ENCODE results near the gene SIN3B. TPM values are rescaled to one million over a fixed set of nuclear protein-coding genes. Genes with fewer than 3 reads are reported as not detected.

The SIN3B gene
- total RNA-seq, 4 donors from 2014 or later = 38.1 to 294 (median 66.5) TPM

DNA sequence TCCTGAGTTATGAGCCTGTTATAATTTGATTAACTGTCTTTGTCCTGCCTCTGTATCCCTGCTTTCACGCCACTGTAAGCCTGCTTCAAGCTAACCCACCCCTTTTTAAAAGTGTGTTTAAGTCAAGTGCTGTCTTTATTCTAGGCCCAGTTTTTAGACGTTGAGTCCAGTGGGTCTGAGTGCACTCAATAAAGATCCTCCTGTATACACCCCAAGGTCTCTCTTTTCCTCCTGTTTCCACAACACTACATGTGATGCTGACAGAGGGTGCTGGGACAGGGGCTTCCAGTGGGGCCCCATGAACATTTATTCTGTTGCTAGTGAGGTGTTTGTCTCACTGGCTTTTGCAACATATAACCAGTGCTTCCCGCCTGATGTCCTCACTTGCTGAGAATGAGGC, 52.9 kb downstream of the SIN3B start:
- H3K4me3 ChIP-seq = no peak overlapping the region
- intact Hi-C loops (cut with DNase I; ENCODE audit: low total_unique reads) = no loop called here
- H3K36me3 ChIP-seq = peaks cover 0 to 28% (median 7%) of the 10 kb centered on the region in 4 donors
- TF ChIP-seq POLR2AphosphoS5 (IDR thresholded peaks at IDR 0.05) (no peak), CTCF (IDR thresholded peaks at IDR 0.05) (no peak), POLR2A (IDR thresholded peaks at IDR 0.05) (no peak), EP300 (IDR thresholded peaks at IDR 0.05; ENCODE audit: low read depth) (no peak)
- H3K4me1 ChIP-seq = no peaks in the 10 kb centered on the region
- no peaks in the 10 kb centered on the region for H3K27me3 ChIP-seq
- 96 to 100% methylated on average over 1 to 3 of the region's 3 CpGs for WGBS, 2 donors (ENCODE audit: low coverage in 1 of 2)
- no peak overlapping the region for H3K27ac ChIP-seq
- peaks cover 13 to 18% of the 10 kb centered on the region in 2 donors for H3K9me3 ChIP-seq
- DNase-seq = no peak
- in situ Hi-C loops (cut with MboI; ENCODE audit: low pct_ligation_motif_present in 1 of 4, low pct_unique_long_range_greater_than_20kb in 1 of 4, low sequenced_read_pairs in 3 of 4) = no loop called here

DNA sequence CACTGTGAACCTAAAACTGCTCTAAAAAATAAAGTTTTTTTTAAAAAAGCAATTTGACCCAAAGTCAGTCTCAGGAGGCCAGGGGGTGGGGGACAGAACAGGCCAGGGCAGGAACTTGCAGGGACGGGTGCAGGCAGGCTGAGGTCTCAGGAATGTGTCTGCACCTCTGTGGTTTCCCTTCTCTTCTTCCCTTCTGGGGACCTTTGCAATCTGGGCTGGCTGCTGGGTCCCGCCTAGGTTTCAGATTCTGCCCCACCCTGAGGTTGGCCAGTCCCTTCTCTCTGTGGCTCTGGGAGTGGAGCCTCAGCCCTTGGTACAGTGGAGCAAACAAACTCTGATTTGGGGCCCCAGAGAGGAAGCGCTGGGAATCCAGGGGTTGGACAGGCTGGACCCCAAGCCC, 54.3 kb downstream of the SIN3B start:
- TF ChIP-seq POLR2A (IDR thresholded peaks at IDR 0.05) (no peak), CTCF (IDR thresholded peaks at IDR 0.05) (no peak)
- Histone ChIP-seq H3K36me3 (peaks cover 0 to 17% (median 4%) of the 10 kb centered on the region in 4 donors), H3K4me1 (no peaks in the 10 kb centered on the region), H3K9me3 (peaks cover 13 to 18% of the 10 kb centered on the region in 2 donors), H3K27ac (no peak overlapping the region), H3K27me3 (no peaks in the 10 kb centered on the region), H3K4me3 (no peak overlapping the region)
- DNase-seq = no peak
- intact Hi-C loops (cut with DNase I; ENCODE audit: low total_unique reads) (no loop called here), in situ Hi-C loops (cut with MboI; ENCODE audit: low pct_ligation_motif_present in 1 of 4, low pct_unique_long_range_greater_than_20kb in 1 of 4, low sequenced_read_pairs in 3 of 4) (no loop called here)
- WGBS, 2 donors (ENCODE audit: low coverage in 1 of 2) = 60% methylated on average over 3 of the region's 3 CpGs; no CpG with 5 or more reads in 1 of the 2 donors

DNA sequence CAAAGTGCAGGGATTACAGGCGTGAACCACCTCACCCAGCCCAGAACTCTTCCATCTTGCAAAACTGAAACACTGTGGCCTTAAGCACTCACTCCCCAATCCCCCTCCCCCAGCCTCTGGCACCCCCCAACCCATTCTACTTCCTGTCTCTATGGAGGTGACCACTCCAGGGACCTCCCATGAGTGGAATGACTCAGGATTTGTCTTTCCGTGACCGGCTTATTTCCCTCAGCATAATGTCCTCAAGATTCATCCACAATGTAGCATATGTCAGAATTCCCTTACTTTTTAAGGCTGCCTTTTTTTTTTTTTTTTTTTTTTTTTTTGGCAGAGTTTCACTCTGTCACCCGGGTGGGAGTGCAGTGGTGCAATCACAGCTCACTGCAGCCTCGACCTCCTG, 56.0 kb downstream of the SIN3B start:
- intact Hi-C loops (cut with DNase I; ENCODE audit: low total_unique reads) = no loop called here

GRCh38 chr19:16886305-16886880, 57.2 kb downstream of the SIN3B start:
- 54 to 55% methylated on average over 11 to 20 of the region's 20 CpGs for WGBS, 2 donors (ENCODE audit: low coverage in 1 of 2)
- Histone ChIP-seq H3K9me3 (peaks cover 8 to 13% of the 10 kb centered on the region in 2 donors), H3K36me3 (no peaks in the 10 kb centered on the region), H3K4me3 (no peak overlapping the region), H3K4me1 (peaks cover 0 to 4% (median 1%) of the 10 kb centered on the region in 4 donors), H3K27ac (peak overlapping the region; percentile 49 to 63 (median 54)), H3K27me3 (no peaks in the 10 kb centered on the region)
- in situ Hi-C loops (cut with MboI; ENCODE audit: low pct_ligation_motif_present in 1 of 4, low pct_unique_long_range_greater_than_20kb in 1 of 4, low sequenced_read_pairs in 3 of 4) (no loop called here), intact Hi-C loops (cut with DNase I; ENCODE audit: low total_unique reads) (no loop called here)
- TF ChIP-seq EP300 (IDR thresholded peaks at IDR 0.05; ENCODE audit: low read depth) (peak; percentile 57), POLR2AphosphoS5 (IDR thresholded peaks at IDR 0.05) (peak in 2 of 3 donors; percentile 25 to 48), CTCF (IDR thresholded peaks at IDR 0.05) (no peak), POLR2A (IDR thresholded peaks at IDR 0.05) (no peak)
- DNase-seq = peak; percentile 39

More for the DNA sequence above, 56.0 kb downstream of the SIN3B start:
- in situ Hi-C loops (cut with MboI; ENCODE audit: low pct_ligation_motif_present in 1 of 4, low pct_unique_long_range_greater_than_20kb in 1 of 4, low sequenced_read_pairs in 3 of 4) = no loop called here
- no peaks in the 10 kb centered on the region for H3K27me3 ChIP-seq
- H3K9me3 ChIP-seq = peaks cover 13 to 18% of the 10 kb centered on the region in 2 donors
- TF ChIP-seq CTCF (IDR thresholded peaks at IDR 0.05) (no peak), POLR2AphosphoS5 (IDR thresholded peaks at IDR 0.05) (no peak)
- WGBS, 2 donors (ENCODE audit: low coverage in 1 of 2) = 38 to 59% methylated on average over 2 to 5 of the region's 5 CpGs
- no peak overlapping the region for H3K4me3 ChIP-seq
- no peak for DNase-seq
- peaks cover 0 to 2% (median 0%) of the 10 kb centered on the region in 4 donors for H3K36me3 ChIP-seq
- H3K4me1 ChIP-seq = peaks cover 0 to 4% (median 1%) of the 10 kb centered on the region in 4 donors
- H3K27ac ChIP-seq = no peak overlapping the region

Measured in transverse colon (tissue), 4 donors.